H1 (cell line): ENCODE measurements around the gene SEMA3E. TPM values are rescaled to one million over a fixed set of nuclear protein-coding genes. Genes with fewer than 3 reads are reported as not detected.

ENCODE experiments used
- BCL11A ChIP-seq, 2 experiments: IDR thresholded peaks; one replicate each; pipeline ENCODE4 v1.6.1; 2011; ENCODE audit warnings: low read depth in 2 of 2, low read length in 2 of 2, mild to moderate bottlenecking in 2 of 2
- GTF2F1 ChIP-seq: IDR thresholded peaks from 2 replicates; pipeline ENCODE4 v1.6.1; 2012; ENCODE audit warnings: low read depth, low read length, improper control_type of control experiment, borderline replicate concordance
- JUND ChIP-seq: IDR thresholded peaks from 2 replicates; pipeline ENCODE4 v1.6.1; 2011; ENCODE audit warnings: mild to moderate bottlenecking, improper control_type of control experiment, low read length
- RFX5 ChIP-seq: IDR thresholded peaks from 2 replicates; pipeline ENCODE4 v1.6.1; 2011; ENCODE audit warnings: low read depth, low read length, improper control_type of control experiment, borderline replicate concordance
- SIN3A ChIP-seq, 2 experiments: IDR thresholded peaks in 1 of 2; conservative IDR thresholded peaks in 1 of 2; 2 replicates each; pipeline ENCODE4 v1.6.1; 2011 to 2012; ENCODE audit warnings: low read length in 2 of 2, improper control_type of control experiment in 1 of 2, low read depth in 1 of 2, mild to moderate bottlenecking in 1 of 2
- ZNF274 ChIP-seq: IDR thresholded peaks from 2 replicates; pipeline ENCODE4 v1.7.0; 2012; ENCODE audit warnings: low read length, borderline replicate concordance; ENCODE audit errors: extremely low read depth
- polyA plus RNA-seq, 7 experiments: library from polyadenylated mRNA; depleted of rRNA in 3 of 7; stranded (reverse) in 5 of 7; unstranded in 2 of 7; fragments of >200 nt in 5 of 7; fragments of 200-250 nt in 2 of 7; gene quantifications; 1 replicate in 5 of 7; 2 replicates in 1 of 7; 4 replicates in 1 of 7; pipeline versions ENCODE4 v1.2.1 to v1.2.3, GENCODE V29; 2011 to 2013; ENCODE audit warnings: missing spikeins in 2 of 7, mixed read lengths in 2 of 7
- total RNA-seq: library from RNA; stranded (reverse); fragmentation: NEBNext Ultra II Directional; extraction: Animal tissue kit (Norgen Biotek cat#: 25700); gene quantifications from 2 replicates; pipeline ENCODE4 v1.2.1, GENCODE V29; 2021
- TF ChIP-seq, protein P1 (sequence below): fragments of 300-600 bp; sonication (generic); IDR thresholded peaks from 2 replicates; pipeline ENCODE4 v1.7.1; 2012; ENCODE audit warnings: low read length, moderate library complexity, mild to moderate bottlenecking, inconsistent platforms; ENCODE audit not compliant: insufficient replicate concordance

The SEMA3E gene
- total and polyA plus RNA-seq, 2 of the 8 experiments (the other 6 are each of a cell fraction or from before 2014, with no cell fraction given), result 0.93 to 0.94 TPM

GRCh38 chr7:83697804-83698530, 49.0 kb upstream of the SEMA3E start (continued):
- TF ChIP-seq, protein P1, sequence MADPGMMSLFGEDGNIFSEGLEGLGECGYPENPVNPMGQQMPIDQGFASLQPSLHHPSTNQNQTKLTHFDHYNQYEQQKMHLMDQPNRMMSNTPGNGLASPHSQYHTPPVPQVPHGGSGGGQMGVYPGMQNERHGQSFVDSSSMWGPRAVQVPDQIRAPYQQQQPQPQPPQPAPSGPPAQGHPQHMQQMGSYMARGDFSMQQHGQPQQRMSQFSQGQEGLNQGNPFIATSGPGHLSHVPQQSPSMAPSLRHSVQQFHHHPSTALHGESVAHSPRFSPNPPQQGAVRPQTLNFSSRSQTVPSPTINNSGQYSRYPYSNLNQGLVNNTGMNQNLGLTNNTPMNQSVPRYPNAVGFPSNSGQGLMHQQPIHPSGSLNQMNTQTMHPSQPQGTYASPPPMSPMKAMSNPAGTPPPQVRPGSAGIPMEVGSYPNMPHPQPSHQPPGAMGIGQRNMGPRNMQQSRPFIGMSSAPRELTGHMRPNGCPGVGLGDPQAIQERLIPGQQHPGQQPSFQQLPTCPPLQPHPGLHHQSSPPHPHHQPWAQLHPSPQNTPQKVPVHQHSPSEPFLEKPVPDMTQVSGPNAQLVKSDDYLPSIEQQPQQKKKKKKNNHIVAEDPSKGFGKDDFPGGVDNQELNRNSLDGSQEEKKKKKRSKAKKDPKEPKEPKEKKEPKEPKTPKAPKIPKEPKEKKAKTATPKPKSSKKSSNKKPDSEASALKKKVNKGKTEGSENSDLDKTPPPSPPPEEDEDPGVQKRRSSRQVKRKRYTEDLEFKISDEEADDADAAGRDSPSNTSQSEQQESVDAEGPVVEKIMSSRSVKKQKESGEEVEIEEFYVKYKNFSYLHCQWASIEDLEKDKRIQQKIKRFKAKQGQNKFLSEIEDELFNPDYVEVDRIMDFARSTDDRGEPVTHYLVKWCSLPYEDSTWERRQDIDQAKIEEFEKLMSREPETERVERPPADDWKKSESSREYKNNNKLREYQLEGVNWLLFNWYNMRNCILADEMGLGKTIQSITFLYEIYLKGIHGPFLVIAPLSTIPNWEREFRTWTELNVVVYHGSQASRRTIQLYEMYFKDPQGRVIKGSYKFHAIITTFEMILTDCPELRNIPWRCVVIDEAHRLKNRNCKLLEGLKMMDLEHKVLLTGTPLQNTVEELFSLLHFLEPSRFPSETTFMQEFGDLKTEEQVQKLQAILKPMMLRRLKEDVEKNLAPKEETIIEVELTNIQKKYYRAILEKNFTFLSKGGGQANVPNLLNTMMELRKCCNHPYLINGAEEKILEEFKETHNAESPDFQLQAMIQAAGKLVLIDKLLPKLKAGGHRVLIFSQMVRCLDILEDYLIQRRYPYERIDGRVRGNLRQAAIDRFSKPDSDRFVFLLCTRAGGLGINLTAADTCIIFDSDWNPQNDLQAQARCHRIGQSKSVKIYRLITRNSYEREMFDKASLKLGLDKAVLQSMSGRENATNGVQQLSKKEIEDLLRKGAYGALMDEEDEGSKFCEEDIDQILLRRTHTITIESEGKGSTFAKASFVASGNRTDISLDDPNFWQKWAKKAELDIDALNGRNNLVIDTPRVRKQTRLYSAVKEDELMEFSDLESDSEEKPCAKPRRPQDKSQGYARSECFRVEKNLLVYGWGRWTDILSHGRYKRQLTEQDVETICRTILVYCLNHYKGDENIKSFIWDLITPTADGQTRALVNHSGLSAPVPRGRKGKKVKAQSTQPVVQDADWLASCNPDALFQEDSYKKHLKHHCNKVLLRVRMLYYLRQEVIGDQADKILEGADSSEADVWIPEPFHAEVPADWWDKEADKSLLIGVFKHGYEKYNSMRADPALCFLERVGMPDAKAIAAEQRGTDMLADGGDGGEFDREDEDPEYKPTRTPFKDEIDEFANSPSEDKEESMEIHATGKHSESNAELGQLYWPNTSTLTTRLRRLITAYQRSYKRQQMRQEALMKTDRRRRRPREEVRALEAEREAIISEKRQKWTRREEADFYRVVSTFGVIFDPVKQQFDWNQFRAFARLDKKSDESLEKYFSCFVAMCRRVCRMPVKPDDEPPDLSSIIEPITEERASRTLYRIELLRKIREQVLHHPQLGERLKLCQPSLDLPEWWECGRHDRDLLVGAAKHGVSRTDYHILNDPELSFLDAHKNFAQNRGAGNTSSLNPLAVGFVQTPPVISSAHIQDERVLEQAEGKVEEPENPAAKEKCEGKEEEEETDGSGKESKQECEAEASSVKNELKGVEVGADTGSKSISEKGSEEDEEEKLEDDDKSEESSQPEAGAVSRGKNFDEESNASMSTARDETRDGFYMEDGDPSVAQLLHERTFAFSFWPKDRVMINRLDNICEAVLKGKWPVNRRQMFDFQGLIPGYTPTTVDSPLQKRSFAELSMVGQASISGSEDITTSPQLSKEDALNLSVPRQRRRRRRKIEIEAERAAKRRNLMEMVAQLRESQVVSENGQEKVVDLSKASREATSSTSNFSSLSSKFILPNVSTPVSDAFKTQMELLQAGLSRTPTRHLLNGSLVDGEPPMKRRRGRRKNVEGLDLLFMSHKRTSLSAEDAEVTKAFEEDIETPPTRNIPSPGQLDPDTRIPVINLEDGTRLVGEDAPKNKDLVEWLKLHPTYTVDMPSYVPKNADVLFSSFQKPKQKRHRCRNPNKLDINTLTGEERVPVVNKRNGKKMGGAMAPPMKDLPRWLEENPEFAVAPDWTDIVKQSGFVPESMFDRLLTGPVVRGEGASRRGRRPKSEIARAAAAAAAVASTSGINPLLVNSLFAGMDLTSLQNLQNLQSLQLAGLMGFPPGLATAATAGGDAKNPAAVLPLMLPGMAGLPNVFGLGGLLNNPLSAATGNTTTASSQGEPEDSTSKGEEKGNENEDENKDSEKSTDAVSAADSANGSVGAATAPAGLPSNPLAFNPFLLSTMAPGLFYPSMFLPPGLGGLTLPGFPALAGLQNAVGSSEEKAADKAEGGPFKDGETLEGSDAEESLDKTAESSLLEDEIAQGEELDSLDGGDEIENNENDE, result no peak
- TF ChIP-seq RFX5, result no peak
- no peak for TF ChIP-seq ZNF274
- no peak for TF ChIP-seq GTF2F1
- no peak for TF ChIP-seq JUND
- TF ChIP-seq BCL11A (IDR thresholded peaks at IDR 0.05; ENCODE audit: low read depth in 2 of 2, low read length in 2 of 2), result no peak
- no peak for TF ChIP-seq SIN3A (conservative IDR thresholded peaks at IDR 0.05 in 1 of 2, IDR thresholded peaks at IDR 0.05 in 1 of 2; ENCODE audit: low read depth in 1 of 2, low read length in 2 of 2)
